HG03103 (cell line): Measurements from ENCODE around the gene ZPBP.
"Not testable (repeated sequence)": the region's sequence is repeated elsewhere in the genome, so short reads cannot be mapped to it uniquely, and the experiment has no call there.

ENCODE experiments used
- ATAC-seq: cut with Tn5 transposase; IDR thresholded peaks from one replicate; pipeline ENCODE4 v1.9.1; 2021; ENCODE audit warnings: low read depth; ENCODE audit not compliant: unreplicated experiment

The ZPBP gene

DNA sequence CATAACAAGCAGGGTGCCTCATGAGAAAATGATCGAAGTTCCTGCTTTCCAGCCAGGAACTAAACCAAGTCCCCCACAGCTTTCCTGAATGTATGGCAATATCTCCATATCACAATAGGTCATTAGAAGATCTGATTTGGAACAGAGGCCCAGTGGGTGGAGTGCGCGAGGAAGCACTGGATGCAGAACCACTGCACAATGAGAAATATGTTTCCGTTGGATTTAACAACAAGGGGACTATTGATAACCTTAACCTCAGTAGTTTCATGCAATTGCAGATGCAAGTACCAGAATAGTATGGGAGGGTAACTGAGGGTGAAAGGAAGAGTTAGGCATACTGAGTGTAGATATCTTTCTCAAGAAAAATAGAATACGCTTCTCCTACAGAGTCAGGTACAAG is 45.3 kb downstream of the ZPBP start:
- ATAC-seq, result no peak

DNA sequence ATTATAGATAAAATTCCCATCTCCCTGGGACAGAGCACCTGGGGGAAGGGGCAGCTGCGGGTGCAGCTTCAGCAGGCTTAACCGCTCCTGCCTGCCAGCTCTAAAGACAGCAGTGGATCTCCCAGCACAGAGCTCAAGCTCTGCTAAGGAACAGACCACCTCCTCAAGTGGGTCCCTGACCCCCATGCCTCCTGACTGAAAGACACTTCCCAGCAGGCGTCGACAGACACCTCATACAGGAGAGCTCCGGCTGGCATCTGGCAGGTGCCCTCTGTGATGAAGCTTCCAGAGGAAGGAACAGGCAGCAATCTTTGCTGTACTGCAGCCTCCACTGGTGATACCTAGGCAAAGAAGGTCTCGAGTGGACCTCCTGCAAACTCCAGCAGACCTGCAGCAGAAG is 51.9 kb downstream of the ZPBP start:
- ATAC-seq, result not testable (repeated sequence)

DNA sequence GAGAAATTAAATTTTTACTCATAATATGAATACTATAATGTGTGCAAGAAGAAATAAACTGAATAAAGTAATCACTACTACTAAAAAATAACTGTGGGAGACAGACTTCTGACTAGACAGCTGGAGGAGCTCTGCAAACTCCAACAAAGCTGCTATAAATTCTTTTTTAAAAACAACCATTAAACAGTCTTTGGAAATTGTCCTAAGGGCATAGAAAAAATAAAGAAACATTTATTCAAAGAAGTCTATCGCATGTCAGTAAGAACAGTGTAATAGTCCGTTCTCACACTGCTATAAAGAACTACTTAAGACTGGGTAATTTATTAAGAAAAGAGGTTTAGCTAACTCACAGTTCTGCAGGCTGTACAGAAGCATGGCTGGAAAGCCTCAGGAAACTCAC is 56.0 kb downstream of the ZPBP start:
- no peak for ATAC-seq

DNA sequence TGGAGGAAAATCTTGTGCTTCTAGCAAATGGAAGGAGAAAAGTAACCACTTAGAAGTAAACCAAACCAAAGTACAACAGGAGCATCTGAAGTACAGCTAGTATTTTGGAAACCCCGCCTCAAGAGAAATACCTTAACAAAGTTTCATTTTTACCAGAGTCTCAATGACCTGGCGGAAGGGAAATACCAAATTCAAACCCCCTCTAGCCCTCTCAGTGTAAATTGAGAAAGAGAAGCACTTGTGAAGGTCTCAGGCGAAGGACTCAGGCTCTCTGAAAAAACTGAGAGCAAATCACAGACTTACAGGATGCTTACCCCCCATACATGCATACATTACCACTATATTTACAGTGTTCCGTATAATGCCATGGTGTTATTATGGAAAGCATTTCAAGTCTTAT is 70.1 kb downstream of the ZPBP start:
- ATAC-seq, result peak; percentile 55

DNA sequence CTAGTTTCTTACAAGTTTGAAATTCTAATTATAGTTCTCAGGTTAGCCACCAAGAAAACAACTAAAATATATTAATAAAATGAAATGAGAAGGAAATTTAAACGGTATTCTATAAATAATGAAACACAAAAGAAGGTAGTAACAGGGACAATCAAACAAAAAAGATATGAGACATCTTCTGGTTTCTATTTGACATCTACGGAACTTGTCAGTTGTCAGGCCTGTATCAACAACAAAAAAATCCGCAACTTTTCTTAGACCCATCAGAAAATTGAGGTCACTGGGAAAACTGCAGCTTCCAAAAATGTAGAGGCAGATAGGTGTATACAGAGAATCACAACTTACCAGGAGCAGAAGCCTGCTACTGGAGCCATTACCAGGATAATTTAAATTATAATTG is 70.6 kb downstream of the ZPBP start:
- no peak for ATAC-seq

DNA sequence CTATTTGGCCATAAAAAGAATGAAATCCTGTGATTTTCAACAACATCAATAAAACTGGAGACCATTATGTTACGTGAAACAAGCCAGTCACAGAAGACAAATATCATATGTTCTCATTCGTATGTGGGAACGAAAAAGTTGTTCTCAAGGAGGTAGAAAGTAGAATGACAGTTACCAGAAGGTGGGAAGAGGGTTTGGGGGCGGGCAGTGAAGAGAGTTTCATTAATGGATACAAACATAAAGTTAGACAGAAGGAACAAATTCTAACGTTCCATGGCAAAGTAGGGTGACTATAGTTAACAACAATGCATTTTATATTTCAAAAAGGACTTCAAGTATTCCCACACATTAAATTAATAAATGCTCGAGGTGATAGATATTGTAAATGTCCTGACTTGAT is 97.4 kb downstream of the ZPBP start:
- ATAC-seq, result no peak

DNA sequence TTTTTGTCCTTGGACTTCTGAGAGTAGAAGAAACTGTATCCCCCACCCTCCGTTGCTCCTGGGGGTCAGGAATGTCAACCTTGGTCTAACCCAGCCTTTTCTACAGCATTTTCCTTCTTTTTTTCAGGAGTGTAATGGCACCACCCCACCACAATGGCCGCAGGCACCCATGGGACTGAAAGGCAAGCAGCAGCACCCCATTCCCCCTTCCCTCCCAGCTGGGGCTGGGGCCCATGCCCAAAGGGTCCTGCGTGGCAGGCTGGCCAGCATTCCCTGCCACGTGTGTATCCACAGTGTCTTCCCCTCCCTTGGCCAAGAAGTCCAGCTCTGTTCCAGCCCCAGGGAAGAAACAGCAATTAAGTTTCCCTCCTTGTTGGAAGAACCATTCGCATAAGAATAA is 106.9 kb downstream of the ZPBP start:
- no peak for ATAC-seq

DNA sequence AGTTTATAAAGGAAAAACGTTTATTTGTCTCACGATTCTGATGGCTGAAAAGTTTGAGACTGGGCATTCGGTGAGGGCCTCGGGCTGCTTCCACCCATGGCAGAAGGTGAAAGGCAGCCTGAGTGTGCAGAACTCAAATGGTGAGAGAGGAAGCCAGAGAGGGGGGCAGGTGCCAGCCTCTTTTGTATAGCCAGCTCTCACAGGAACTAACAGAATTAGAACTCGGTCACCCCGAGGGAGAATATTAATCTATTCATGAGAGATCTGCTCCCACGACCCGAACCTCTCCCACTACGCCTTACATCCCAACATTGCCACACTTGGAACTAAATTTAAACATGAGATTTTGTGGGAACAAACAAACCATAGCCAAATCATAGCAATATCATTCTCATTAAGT is 112.6 kb downstream of the ZPBP start:
- ATAC-seq, result no peak

DNA sequence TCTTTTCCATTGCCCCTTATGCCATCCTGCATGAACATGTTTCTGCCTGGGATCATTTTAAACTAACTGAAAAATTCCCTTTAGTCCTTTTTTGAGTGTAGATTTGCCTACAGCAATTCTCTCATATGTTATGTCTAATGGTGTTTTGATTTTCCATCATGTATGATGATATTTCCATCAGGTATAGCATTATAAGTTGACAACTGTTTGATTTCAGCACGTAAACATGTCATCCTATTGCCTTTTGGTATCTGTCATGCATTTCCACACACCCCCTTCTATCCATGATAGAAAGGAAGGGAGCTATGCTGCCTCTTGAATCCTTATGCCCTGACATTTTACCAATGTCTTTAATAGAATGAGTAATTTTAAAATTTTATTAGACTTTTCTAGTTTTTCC is 116.8 kb downstream of the ZPBP start:
- ATAC-seq, result no peak

DNA sequence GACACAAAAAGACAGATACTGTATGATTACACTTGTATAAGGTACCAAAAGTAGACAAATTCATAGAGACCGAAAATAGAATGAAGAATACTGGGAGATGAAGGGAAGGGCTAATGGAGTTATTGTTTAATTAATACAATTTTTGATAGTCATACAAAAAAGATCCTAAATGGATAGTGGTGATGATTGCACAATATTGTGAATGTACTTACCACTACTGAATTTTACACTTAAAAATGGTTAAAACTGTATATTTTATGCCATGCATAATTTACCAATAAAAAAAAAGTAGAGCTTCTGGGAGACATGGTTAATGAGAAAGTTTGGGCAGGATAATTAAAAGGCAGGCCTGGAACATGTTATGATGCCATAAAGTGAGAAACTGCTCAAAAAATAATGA is 119.0 kb downstream of the ZPBP start:
- no peak for ATAC-seq

DNA sequence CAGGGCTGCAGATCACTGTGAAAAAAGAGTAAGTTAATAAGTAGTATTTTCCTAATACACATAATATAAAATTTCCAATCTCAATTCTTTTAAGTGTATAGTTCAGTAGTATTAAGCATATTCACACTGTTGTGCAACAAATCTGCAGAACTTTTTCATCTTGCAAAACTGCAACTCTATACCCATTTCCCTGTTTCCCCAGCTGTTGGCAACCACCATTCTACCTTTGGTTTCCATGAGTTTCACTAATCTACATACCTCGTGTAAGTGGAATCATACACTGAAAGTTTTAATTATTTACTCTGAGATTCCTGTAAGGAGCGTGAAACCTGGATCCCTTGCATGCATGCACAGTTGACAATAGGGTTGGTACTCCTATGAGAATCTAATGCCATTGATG is 155.4 kb downstream of the ZPBP start:
- no peak for ATAC-seq

DNA sequence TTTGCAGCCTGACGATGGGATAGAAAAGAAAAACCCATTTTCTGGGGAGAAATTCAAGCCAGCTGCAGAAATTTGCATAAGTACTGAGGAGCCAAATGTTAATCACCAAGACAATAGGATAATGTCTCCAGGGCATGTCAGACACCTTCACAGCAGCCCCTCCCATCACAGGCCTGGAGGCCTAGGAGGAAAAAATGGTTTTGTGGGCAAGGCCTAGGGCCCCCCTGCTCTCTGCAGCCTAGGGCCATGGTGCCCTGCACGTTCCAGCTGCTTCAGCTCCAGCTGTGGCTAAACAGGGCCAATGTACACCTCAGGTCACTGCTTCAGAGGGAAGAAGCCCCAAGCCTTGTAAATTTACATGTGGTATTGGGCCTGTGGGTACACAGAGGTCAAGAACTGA is 161.4 kb downstream of the ZPBP start:
- no peak for ATAC-seq

DNA sequence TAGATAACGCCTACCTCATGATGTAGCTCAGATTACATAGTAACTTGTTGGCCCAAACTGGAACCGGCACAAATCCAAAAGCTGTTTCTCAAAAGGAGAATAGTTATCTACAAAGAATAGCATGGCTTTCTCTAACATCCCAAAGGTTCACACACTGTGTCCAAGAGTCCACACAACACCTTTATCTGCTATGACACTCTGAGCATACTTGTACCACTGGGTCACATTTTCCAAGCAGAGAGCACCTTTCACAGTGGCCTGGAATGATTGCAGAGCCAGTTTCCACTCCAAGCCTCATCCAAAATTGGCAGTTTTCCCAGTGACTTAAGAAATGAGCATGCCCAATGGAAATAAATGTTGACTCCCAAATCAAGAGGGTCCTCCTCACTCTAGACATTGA is 164.3 kb downstream of the ZPBP start:
- no peak for ATAC-seq

DNA sequence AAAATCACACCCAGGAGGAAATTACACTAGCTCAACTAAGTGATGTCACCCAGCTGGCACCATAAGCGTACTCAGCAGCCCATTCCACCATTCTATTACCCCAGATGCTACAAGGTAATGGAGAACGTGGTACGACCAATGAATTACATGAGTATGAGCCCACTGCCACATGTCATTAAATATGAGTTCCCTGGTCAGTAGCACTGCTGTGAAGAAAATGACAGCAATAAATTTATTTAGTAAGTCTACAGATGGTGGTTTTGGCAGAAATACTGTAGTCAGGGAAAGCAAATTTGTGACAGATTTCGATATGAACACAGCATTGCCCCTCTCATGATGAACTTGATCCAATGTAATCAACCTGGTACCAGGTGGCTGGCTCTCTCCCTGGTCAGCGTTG is 165.4 kb downstream of the ZPBP start:
- ATAC-seq, result no peak

DNA sequence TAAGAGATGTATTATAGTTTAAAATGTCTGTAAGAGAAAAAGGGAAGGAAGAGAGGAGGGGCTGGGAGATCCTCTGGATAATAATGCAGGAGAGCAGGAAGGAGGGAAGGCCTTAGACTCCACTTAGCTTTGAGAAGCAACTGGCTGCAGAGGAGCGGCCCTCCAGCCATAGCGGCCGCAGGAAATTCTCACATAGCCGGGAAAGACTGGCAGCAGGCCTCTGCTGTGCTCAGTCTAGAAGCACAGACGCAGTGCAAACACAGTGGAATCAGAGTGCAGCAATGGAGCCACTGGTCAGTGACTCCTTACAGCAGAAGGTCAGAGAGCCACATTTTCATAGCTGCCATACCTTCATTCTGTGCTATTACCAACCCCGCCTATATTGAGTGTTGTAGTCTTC is 166.3 kb downstream of the ZPBP start:
- ATAC-seq, result no peak

DNA sequence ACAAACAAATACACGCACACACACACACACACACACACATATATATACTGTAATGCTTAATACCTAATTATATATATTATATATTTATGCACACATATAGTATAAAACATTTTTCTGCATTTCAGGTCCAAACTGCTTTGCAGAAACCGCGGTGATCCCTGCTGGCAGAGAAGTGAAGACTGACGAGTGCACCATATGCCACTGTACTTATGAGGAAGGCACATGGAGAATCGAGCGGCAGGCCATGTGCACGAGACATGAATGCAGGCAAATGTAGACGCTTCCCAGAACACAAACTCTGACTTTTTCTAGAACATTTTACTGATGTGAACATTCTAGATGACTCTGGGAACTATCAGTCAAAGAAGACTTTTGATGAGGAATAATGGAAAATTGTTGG is 181.1 kb downstream of the ZPBP start:
- ATAC-seq, result no peak

DNA sequence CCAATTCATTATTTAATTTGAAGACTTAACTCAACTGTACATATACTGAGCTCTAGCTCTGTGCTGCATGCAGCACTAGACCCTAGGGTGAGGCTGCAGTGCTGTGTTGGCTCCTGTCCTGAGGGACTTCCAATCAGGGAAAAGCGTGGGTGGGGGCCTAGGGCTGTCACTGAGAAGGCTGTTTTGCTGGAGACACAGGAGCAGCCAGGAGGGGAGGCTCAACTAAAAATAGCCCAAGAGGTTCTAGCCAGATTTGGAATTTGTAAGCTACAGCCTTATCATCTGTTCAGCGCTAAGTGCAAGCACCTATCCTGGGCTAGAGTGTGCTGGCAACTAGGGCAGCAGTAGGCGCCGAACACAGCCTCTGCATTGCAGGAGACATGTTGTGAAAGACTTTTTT is 198.5 kb downstream of the ZPBP start:
- ATAC-seq, result no peak

DNA sequence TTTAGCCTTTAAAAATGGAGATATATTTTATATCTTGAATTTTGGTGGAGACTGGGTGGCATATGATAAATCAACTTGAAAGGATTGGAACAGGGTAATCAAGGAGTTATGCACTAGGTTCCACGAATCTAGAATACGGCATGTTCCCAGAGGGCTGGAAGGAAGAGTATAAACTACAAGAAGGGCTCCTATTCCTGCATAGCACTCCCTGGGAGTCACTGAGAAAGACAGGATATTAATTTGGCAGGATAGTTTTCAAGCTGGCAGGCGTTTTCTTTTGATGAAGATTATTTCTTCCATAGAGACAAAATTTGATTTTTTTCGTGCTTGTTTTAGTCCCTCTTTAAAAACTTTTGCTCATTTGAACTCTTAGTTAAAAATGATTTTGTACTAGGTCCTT is 199.9 kb downstream of the ZPBP start:
- ATAC-seq, result no peak

DNA sequence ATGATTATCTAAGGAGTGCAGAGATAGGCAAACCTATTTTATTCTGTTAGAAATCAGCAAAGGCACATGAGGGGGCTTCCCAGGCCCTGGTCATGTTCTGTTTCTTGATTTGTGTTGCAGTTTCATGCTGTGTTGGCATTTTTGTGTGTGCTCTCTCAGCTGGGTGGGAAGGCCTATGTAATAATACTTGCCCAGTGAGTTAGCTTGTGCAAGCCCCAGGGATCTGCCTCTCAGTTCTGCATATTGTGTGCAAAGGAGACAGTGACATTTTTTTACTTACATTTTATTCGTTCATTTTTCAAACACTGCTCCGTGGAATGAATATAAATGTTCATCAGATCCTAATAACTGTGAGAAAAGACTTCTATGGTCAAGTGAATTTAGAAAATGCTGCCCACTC is 200.6 kb downstream of the ZPBP start:
- ATAC-seq, result no peak
